Lower leg skin (tissue), 4 donors: ENCODE data around the gene RPTOR. TPM values are rescaled to one million over a fixed set of nuclear protein-coding genes. Genes with fewer than 3 reads are reported as not detected.
A peak's percentile ranks its signal among the peaks of the same experiment; 100 is the strongest.
"Not testable (repeated sequence)": the region's sequence is repeated elsewhere in the genome, so short reads cannot be mapped to it uniquely, and the experiment has no call there.

Experiments
- DNase-seq, 2 donors: peaks; one replicate each; pipeline ENCODE4 v3.0.0-alpha.2; 2019; ENCODE audit warnings: low spot score in 2 of 2
- H3K4me3 ChIP-seq: fragments of 200-600 bp; sonication (generic); 2 replicates; pipeline ENCODE4 v1.5.1; 2017; ENCODE audit warnings: mild to moderate bottlenecking, low read depth; ENCODE audit not compliant: poor library complexity, severe bottlenecking
- POLR2A ChIP-seq, 2 donors: fragments of 450-650 bp; IDR thresholded peaks; one replicate each; pipeline ENCODE4 v1.6.1; 2016 to 2017; ENCODE audit warnings: antibody characterized with exemption in 2 of 2, mild to moderate bottlenecking in 1 of 2, moderate library complexity in 1 of 2
- WGBS, 2 donors: methylation state at CpG; one replicate each; pipeline ENCODE4 v1.1.5; 2018; 5-methylcytosine and 5-hydroxymethylcytosine counted together
- intact Hi-C: fragments of 100-400 bp; cut with DNase I; formaldehyde crosslinking; loops from one replicate; pipeline ENCODE4 v1.15.0; 2023; ENCODE audit warnings: low total_unique reads
- total RNA-seq, 4 donors: library from RNA; depleted of rRNA; stranded (reverse); fragments of >200 nt; gene quantifications; one replicate each; pipeline ENCODE4 v1.1.0, GENCODE V29; 2016
- TF ChIP-seq, protein P1 (sequence below), 3 donors: fragments of 450-650 bp; IDR thresholded peaks; one replicate each; pipeline ENCODE4 v1.5.1; 2016; ENCODE audit warnings: antibody characterized with exemption in 3 of 3, mild to moderate bottlenecking in 3 of 3, moderate library complexity in 2 of 3

The RPTOR gene
- total RNA-seq, 4 donors from 2014 or later: 30.7 to 68.2 (median 39.8) TPM

DNA sequence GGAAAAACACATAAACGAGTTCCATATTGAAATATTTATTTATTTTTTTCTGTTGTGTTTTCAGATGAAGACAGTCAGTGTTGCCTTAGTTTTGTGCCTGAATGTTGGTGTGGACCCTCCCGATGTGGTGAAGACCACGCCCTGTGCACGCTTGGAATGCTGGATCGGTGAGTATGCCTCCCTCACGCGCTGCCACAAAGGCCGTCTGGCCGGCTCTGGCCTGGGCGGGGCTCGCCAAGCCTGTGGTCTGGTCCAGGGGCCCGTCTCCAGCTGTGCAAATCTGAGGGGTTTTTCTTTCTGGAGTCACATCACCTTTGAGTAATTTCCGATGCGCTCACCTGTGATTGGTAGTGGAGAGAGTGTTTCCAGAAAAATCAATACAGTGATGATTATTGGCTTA is 81.0 kb downstream of the RPTOR start:
- no peak for TF ChIP-seq POLR2A (IDR thresholded peaks at IDR 0.05)
- TF ChIP-seq, protein P1, sequence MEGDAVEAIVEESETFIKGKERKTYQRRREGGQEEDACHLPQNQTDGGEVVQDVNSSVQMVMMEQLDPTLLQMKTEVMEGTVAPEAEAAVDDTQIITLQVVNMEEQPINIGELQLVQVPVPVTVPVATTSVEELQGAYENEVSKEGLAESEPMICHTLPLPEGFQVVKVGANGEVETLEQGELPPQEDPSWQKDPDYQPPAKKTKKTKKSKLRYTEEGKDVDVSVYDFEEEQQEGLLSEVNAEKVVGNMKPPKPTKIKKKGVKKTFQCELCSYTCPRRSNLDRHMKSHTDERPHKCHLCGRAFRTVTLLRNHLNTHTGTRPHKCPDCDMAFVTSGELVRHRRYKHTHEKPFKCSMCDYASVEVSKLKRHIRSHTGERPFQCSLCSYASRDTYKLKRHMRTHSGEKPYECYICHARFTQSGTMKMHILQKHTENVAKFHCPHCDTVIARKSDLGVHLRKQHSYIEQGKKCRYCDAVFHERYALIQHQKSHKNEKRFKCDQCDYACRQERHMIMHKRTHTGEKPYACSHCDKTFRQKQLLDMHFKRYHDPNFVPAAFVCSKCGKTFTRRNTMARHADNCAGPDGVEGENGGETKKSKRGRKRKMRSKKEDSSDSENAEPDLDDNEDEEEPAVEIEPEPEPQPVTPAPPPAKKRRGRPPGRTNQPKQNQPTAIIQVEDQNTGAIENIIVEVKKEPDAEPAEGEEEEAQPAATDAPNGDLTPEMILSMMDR (IDR thresholded peaks at IDR 0.05): no peak
- no peak overlapping the region for H3K4me3 ChIP-seq
- no peak for DNase-seq
- intact Hi-C loops: loop anchor here (2.0 kb wide), 1 partner anchor 33 kb away; no protein-coding TSS in a partner anchor
- 86% methylated on average over 14 of the region's 14 CpGs for WGBS, 2 donors

DNA sequence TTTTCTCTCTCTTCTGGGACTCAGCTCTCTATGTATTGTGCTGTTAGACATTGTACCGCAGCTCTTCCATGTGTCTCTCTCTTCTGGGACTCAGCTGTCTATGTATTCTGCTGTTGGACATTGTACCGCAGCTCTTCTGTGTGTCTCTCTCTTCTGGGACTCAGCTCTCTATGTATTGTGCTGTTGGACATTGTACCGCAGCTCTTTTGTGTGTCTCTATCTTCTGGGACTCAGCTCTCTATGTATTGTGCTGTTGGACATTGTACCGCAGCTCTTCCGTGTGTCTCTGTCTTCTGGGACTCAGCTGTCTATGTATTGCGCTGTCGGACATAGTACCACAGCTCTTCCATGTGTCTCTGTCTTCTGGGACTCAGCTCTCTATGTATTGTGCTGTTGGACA is 84.2 kb downstream of the RPTOR start:
- H3K4me3 ChIP-seq, intact Hi-C loops: not testable (repeated sequence)
- 92 to 95% methylated on average over 7 of the region's 7 CpGs for WGBS, 2 donors
- peak in 1 of 2 donors; percentile 8 for DNase-seq

DNA sequence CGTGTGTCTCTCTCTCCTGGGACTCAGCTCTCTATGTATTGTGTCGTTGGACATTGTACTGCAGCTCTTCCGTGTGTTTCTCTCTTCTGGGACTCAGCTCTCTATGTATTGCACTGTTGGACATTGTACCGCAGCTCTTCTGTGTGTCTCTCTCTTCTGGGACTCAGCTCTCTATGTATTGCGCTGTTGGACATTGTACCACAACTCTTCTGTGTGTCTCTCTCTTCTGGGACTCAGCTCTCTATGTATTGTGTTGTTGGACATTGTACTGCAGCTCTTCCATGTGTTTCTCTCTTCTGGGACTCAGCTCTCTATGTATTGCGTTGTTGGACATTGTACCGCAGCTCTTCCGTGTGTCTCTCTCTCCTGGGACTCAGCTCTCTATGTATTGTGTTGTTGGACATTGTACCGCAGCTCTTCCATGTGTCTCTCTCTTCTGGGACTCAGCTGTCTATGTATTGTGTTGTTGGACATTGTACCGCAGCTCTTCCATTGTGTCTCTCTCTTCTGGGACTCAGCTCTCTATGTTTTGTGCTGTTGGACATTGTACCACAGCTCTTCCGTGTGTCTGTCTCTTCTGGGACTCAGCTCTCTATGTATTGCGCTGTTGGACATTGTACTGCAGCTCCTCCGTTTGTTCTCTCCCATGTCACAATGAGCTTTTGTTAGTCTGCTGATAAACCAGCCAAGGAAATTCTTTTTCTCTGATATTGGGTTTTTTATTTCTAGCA is 84.8 kb downstream of the RPTOR start:
- WGBS, 2 donors: 91 to 95% methylated on average over 13 of the region's 13 CpGs
- no peak overlapping the region for H3K4me3 ChIP-seq
- intact Hi-C loops: no loop called here
- TF ChIP-seq POLR2A (IDR thresholded peaks at IDR 0.05): no peak
- TF ChIP-seq, protein P1 (IDR thresholded peaks at IDR 0.05): no peak
- DNase-seq: peak in 1 of 2 donors; percentile 26

DNA sequence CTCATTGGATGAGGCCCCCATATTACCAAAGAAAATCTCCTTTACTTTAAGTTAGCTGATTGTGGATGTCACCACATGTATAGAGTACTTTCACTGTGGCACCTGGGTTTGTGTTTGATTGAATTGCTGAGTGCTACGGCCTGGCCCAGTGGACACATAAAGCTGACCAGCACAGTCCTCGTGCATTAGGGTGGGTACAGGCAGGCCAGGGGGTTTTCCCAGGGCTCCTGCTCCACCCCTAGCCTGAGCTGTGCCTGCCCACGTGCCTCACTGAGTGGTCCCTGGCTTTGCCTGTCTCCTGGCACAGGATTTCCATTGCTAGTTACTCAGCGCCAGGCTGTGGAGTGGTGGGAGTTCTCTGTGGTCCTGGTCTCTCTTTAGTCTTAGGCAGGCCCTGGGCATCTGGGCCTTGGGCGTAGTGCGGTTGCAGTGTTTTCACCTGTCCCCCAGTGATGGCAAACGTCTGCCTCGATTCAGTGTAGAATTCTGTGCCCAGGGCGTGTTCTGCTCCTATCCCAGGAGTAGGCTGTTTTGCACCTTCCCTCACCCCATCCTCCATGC is 86.0 kb downstream of the RPTOR start:
- intact Hi-C loops: no loop called here
- 90 to 92% methylated on average over 9 of the region's 9 CpGs for WGBS, 2 donors
- TF ChIP-seq POLR2A (IDR thresholded peaks at IDR 0.05): no peak
- TF ChIP-seq, protein P1 (IDR thresholded peaks at IDR 0.05): no peak
- peak in 1 of 2 donors; percentile 72 for DNase-seq
- no peak overlapping the region for H3K4me3 ChIP-seq

DNA sequence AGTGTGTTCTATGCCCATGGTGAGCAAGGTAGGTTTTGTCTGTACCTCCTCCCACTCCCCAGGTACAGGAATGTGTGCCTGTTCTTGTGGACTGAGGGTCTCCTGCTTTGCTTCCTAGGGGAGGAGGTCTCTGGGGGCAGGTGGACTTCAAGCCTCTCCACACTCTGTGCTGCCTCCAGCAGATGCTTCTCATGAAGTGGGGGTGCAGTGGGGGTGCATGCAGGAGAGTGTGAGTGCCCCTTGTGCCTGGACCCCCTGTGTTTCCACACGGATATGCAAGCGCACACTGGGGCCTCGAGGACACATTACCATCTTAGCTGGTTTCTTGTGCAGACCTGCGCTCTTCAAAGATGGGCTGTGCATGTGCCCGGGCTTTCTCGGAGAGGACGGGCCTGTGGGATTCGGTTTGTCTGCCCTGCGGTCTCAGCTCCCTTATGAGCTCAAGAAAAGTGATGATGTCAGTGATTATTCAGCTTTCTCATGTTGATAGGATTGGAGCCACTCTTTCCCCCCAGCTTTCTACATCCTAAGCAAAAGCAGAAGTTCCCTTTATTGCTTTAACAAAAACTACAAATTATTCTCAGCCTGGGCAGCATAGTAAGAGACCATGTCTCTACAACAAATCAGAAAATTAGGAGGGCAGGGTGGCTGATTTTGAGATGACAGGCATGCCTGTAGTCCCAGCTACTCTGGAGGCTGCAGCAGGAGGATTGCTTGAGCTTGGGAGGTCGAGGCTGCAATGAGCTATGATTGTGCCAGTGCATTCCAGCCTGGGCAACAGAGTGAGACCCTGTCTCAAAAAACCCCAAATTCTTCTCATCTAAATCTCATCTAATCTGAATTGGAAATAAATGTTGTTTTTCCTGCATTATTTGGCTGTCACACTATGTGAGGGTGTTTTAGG is 86.8 kb downstream of the RPTOR start:
- 87 to 91% methylated on average over 10 of the region's 10 CpGs for WGBS, 2 donors
- intact Hi-C loops: no loop called here
- peak in 1 of 2 donors; percentile 58 for DNase-seq
- no peak overlapping the region for H3K4me3 ChIP-seq
- TF ChIP-seq, protein P1 (IDR thresholded peaks at IDR 0.05): no peak
- no peak for TF ChIP-seq POLR2A (IDR thresholded peaks at IDR 0.05)
